Hematopoietic multipotent progenitor cell (in vitro differentiated cells): Measurements from ENCODE around the gene FBXO39. TPM values are rescaled to one million over a fixed set of nuclear protein-coding genes. Genes with fewer than 3 reads are reported as not detected.

Source experiments
- small RNA-seq: library from RNA; depleted of rRNA; stranded (forward); fragments of <200 nt; gene quantifications from one replicate; pipeline ENCODE3, GENCODE V24; 2012
- total RNA-seq: library from RNA; depleted of rRNA; stranded (reverse); fragments of >200 nt; gene quantifications from one replicate; pipeline ENCODE4 v1.2.3, GENCODE V29; 2012

Gene FBXO39
- total RNA-seq, 1 donor = 0.81 TPM

Small RNA genes within 50 kb of the gene (small RNA-seq; reads per million reads assigned to genes)
- not detected for gene AC004706.2

Other genes starting within 250 kb of the FBXO39 start
- gene PITPNM3, start 219.7 kb upstream of the FBXO39 start, total RNA-seq = 0.54 TPM
- 10.8 TPM for gene KIAA0753, start 135.5 kb upstream of the FBXO39 start, total RNA-seq
- gene TXNDC17, start 135.2 kb upstream of the FBXO39 start, total RNA-seq = 60.3 TPM
- gene MED31, start 124.6 kb upstream of the FBXO39 start, total RNA-seq = 4.6 TPM
- gene C17orf100, start 124.5 kb upstream of the FBXO39 start, total RNA-seq = 1.6 TPM
- under 0.01 TPM for gene SLC13A5, start 62.8 kb upstream of the FBXO39 start, total RNA-seq
- 72.7 TPM for gene XAF1, start 20.2 kb upstream of the FBXO39 start, total RNA-seq
- gene TEKT1, start 55.5 kb downstream of the FBXO39 start, total RNA-seq = 0.27 TPM
- gene ALOX12, start 219.8 kb downstream of the FBXO39 start, total RNA-seq = 4.3 TPM
- 43.4 TPM for gene RNASEK, start 236.4 kb downstream of the FBXO39 start, total RNA-seq
- 17.8 TPM for gene BCL6B, start 246.8 kb downstream of the FBXO39 start, total RNA-seq